NCI-H69 (cell line): ENCODE results near the gene TP63.
"Not testable (repeated sequence)": the region's sequence is repeated elsewhere in the genome, so short reads cannot be mapped to it uniquely, and the experiment has no call there.

Experiments used
- DNase-seq: peaks from one replicate; lab custom pipeline; 2025; lab: John Stamatoyannopoulos, UW

Gene TP63

DNA sequence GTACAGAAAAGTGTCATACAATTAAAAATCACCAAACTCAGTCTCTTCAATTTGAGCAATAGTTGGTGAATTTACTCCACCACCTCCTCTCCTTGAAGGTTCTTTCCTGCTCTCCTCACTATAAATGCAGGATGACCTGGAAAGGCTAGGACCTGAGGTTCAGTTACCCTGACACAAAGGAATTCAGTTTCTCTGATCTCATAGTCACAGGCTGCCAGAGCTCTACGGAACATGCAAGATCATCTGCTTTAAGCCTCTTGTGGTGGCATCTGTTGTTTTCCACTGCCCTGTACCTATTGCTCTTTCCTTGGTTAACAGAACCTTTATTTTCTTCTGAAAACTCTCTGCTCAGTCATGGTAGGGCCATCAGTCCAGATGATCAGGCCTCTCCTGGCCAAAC lies 4.9 kb upstream of the TP63 start:
- no peak for DNase-seq

DNA sequence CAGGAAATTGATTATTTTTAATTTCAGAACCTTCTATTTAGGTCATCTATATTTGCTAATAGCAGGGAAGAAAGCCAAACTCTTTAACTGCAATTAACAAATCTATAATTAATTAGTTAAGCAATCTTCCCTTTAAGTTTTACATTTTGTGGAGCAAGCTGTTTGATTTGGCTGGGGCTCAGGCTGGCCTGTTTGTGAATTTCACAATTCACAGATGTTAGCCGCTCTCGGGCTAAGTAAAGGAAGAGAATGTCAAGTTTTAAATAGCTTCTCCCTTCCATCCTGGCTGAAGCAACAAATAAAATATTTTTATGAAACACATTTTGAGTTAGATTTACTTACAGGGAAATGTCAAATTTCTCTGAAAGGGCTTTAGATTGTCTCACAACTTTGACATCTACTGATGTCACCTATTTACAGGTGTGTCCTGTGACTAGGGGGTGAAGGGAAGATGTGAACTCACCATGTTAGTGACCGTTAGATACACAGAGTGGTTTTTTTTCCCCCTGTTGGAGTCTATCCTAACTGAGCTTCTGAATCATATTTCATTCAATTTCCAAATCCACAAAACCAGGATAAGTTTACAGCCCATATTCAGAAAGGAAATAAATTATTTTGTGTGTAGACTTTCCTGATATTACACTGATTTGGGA lies 1.3 kb upstream of the TP63 start:
- DNase-seq = peak; percentile 18

DNA sequence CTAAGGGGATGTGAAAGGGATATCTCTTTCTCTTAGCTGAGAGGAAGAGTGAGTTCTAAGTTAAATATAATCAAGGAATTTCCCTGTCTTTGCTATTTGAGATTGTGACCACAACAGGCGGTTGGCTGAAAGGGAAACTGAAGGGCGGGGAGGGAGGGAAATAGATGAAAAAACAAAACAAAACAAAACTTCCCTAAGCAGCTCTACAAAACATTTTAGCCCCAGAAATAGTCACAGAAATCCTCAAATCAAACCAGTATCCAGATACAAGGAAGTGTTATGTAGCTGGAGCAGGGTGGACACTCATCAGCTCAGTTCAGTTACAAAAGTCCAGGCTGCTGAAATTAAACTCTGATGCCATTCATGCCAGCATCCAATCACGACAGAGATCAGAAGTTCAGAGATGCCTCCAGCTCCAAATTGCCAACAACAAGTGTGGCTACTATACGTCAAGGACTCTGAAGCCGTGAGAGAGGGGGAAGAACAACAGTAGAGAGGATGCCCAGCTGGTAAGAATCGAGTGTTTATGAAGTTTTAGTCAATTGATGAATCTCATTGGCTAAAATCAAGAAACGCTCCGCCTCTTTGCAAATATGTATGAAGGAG lies 319 bp upstream of the TP63 start:
- DNase-seq = no peak

DNA sequence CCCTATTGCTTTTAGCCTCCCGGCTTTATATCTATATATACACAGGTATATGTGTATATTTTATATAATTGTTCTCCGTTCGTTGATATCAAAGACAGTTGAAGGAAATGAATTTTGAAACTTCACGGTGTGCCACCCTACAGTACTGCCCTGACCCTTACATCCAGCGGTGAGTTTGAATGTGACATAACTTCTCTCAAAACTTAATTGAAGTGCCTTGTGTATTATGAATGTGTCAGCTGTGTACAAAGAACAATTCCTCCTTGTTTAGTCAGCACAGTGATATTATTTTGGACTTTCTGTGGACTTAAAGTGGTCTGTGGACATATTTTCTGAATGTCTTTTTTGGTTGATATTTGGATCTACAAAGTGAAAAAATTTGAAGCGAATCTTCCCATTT lies 220 bp downstream of the TP63 start:
- DNase-seq = no peak

DNA sequence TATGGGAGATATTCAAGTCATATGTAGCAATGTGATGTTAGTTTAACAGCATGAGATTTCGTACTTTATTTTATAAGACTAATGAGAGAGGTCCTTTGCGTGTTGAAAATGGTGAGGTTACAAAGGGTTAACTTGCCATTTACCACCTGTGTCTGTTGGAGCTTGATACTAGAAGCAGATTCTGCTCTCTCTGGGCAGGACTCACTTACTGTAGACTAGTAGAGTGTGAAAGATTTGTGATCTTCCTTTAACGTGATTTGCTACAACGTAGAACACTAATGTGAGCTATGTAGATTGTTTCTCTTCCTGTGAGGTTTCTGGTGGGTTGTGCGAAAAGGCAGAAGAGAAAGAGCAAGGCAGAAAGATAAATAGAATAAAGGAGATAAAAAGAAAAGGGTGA lies 1.1 kb downstream of the TP63 start:
- DNase-seq = no peak

DNA sequence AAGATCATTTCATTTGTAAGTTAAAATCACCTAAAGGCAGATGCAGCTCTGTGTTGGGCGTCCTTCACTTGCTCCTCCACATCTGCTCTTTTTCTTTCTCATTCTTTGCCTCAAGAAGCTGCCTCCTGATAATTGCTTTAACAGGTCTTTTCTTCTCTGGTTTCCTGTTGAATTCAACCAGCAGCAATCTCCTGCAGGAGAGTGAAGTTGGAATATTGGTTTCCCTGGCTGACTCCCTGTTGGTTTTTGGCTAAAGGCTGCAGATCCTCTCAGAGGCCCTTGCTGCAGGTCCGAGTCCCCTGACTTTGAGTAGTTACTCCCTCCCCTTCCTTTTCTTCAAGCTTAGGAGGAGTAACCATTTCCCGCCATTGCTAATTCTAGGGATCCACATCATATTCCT lies 4.2 kb downstream of the TP63 start:
- DNase-seq = peak; percentile 10

DNA sequence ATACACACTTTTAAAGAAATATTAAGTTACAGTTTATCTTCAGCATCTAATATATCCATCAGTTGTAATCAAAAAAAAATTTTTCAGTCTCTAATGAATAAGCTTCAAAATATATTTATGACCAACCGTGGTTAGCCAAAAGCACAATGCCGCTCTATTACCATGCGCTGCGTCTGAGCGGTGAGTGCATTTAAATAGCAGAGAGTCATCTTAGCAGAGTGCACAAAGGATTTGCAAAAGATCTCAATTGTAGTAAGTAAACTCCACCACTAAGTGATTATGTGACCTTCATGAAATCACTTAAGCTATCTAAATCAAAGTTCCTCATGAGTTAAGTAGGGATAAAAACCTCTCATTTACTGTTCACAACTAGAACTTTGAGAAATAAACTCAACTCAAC lies 4.9 kb downstream of the TP63 start:
- DNase-seq = no peak

DNA sequence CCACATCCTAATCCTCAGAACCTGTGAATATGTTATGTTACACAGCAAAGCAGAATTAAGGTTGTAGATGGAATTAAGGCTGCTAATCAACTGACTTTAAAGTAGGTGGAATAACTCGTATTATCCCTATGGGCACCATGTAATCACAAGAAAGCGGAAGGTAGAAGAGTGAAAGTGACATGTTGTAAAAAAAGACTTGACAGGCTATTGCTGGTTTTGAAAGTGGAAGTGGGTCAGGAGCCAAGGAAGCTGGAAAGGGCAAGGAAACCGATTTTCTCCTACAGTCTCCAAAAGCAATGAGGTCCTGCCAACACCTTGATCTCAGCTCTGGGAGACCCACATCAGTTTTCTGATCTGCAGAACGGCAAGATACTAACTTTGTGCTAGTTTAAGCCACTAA lies 6.6 kb downstream of the TP63 start:
- DNase-seq = no peak

DNA sequence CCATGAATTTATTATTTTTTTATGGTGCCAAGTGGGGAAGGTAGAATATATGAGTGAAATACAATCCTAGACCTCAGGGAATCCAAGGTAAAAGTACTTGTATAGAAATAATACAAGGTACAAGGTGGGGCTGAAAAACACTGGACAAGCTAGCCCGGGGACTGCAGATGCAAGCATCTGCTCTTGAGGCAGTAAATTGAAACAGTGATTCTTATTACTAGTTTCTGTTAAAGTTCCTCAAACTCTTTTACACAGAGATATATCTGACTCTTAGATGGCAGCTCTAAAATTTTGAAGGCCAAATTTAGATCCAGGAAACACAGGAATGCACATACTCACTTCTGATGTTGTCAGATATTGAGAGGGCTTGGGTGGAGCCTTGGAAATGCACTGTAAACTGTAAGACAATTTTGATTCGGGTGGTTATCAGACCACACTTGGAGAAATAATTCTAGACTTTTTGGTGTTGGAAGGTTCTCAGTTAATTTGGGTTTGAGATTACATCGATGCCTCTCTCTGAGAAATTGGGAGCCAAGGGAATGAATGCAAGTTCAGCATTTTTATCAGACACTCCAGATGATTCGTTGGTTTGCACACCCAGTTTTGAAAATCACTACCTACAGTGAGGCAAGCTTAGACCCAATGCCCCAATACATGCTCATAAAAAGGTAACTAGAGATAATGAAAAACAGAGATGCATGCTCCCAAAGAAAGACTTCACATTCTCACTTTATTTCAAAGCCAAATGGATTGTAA lies 7.3 kb downstream of the TP63 start:
- no peak for DNase-seq

DNA sequence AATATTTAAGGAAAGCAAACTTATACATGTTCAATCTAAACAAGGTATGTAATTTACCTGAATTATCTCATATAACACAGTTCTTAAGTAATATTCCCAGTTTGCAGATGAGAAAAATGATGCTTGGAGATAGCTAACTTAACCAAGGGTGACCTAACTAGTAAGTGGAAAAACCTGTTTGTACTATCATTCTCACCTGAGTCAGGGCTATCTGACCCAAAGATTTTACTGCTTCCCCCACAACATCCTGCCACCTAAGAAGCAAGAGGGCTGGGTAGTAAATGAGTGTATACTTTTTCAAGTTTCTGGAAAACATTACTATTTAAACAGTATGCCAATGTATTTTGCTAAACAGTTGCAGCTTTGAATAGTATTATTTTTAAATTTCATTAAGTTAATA lies 10.6 kb downstream of the TP63 start:
- DNase-seq = no peak

DNA sequence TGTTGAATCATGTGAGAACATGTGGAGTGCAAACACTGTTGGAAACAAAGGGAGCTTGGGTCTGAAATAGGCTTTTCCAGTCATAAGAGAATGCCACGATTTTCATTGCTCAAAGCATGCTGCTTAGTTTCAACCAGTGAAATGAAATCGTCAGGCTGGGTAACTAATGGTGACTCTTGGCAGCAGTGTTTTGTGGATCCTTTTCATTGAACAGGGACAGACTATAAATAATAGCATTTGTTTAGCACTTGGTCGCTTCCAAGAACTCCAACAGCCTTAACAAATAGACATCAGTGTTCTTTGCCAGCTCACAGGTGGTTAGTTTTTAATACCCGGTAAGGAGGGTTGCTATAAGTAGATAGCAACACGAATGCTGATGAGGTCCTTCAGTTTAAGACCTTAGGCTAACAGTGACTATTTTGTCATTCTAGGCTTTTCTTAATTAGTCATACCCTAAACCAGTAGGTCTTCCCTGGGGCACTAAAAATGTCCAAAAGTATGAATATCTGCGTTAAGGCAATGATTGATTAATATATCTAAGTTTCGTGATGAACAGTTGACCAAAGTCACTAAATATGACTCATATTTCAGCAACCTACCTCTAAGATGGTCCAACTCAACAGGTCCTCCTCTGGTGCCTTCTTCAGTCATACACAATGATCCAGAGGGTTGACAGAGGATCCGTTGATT lies 15.8 kb downstream of the TP63 start:
- DNase-seq = peak; percentile 29

DNA sequence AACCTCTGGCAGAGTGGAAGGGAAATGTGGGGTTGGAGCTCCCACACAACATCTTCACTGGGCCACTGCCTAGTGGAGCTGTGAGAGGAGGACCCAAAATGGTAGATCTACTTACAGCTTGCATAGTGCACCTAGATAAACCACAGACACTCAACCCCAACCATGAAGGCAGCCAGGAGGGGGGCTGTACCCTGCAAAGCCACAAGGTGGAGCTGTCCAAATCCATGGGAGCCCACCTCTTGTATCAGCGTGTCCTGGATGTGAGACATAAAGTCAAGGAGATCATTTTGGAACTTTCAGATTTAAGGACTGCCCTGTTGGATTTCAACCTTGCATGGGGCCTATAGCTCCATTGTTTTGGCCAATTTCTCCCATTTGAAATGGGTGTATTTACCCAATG lies 20.9 kb downstream of the TP63 start:
- peak; percentile 42 for DNase-seq

DNA sequence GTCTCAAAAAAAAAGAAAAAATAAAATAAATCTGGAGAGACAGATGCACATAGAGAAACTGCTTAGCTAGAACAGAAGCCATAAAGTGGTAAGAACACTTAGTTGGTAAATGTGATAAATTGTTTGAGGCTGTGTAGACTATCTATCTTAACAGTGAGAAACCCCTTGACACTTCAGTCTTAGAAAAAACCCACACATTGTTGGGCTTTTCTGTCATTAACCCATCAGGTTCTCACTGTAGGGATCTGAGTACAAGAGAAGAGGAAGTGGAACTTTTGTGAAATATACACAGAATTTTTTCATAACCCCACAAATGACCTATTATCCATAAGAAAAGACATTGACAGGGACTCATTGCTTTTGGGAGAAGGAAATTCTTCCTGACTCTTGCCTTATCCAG lies 24.4 kb downstream of the TP63 start:
- no peak for DNase-seq

DNA sequence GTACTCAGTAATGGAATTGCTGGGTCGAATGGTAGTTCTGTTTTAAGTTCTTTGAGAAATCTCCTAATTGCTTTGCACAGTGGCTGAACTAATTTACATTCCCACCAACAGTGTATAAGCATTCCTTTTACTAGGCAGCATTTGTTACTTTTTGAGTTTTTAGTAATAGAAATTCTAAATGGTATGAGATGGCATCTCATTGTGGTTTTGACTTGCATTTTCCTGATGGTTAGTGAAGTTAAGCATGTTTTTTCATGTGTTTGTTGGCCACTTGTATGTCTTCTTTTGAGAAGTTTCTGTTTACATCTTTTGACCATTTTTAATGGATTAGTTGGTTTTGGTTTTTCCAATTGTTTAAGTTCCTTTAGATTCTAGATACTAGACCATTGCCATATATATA lies 28.4 kb downstream of the TP63 start:
- DNase-seq = no peak

DNA sequence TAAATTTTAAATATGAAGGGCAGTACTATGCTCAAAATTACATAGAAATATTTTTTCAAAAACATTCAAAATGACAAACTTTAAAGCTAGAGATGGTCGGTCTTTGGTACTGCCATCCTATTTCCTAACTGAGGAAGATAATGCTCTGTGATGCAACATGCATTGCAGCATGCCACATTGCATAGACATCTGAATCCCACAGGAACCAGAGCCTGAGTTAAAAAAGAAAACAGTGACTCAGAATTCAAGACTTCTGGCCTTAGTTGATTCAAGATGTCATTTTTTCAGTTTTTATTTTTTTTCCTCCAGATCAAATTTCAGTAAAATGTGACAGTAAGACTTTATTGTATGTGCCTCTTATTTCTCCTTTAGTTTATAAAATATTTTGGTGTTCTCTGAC lies 33.1 kb downstream of the TP63 start:
- DNase-seq = peak; percentile 23

DNA sequence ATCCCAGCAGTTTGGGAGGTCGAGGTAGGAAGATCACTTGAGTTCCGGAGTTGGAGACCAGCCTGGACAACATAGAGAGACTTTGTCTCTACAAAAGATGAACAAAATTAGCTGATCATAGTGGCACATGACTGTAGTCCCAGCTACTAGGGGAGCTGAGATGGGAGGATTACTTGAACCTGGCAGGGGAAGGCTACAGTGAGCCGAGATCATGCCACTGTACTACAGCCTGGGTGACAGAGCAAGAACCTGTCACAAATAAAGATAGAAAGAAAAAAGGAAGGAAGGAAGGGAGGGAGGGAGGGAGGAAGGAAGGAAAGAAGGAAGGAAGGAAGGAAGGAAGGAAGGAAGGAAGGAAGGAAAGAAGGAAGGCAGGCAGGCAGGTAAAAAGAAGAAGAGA lies 41.2 kb downstream of the TP63 start:
- not testable (repeated sequence) for DNase-seq

DNA sequence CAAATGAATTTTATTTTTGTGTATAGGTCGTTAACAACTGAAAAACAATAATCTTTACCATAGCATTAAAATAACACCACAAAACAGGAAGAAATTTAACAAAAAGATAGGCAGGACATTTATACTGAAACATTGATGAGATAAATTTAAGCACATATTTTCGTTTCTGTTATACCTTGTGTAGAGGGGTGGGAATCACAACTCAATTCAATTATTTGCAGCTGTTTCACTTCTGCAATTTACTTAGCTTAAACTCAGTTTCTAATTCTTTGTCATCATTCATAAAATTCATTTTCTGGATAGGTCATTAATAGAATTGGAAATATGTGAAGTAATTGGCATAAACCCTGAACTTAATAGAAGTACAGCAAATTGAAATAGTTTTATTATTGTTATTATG lies 42.3 kb downstream of the TP63 start:
- no peak for DNase-seq

DNA sequence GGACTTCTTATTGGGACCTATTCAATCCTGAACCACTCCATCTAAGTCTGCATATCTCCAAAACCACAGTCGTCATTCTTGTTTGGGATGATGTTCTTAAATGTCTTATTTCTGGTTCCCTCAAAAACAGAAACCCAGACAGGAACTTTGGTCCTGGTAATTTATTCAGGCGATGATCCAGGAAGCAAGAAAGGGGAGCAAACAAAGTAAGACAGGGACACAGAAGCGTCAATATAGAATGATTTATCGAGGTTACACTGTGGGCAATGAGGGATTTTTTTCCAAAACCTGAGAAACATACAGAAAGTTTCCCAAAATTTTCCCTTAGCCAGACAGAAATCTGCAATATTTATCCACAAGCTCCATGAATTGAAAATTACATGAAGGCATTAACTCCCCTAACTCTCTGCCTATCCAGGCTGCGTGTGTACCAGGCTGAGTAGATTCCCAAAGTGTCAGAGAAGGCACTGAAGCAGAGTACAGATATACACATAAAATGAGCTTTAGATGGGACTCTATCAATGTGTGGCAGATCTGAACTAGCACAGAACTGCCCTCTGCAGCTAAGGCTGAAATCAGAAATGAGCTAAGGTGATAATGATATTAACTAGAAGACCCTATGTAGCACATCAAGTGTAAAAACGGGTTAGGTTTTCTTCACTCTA lies 43.2 kb downstream of the TP63 start:
- no peak for DNase-seq

DNA sequence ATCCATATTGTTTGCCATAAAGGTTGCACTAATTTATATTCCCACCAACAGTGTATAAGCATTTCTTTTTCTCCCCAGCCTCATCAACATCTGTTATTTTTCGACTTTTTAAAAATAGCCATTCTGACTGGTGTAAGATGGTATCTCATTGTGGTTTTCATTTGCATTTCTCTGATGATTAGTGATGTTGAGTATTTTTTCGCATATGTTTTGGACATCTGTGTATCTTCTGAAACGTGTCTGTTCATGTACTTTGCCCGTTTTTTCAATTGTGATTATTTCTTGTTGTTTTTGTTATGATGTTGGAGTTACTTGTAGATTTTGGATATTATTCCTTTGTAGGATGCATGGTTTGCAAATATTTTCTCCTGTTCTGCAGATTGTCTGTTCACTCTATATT lies 46.5 kb downstream of the TP63 start:
- DNase-seq = no peak

DNA sequence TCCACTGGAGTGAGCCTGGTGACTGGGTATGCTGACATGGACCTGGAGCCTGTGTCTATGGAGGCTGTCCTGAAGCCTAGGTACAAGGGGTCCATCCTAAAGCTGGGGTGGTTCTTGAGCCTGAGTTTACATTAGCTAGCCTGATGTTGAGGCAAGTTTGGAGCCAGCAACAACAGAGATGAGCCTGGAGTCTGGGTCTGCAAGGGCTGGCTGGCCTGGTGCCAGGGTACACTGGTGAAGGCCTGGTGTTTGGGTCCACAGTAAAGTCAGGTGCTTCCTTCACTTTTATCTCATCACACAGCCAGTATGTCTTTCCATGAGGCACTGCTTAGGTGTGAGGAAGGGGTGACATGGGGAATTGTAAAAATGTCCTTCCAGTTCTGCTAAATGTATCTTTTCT lies 49.5 kb downstream of the TP63 start:
- DNase-seq = peak; percentile 20

DNA sequence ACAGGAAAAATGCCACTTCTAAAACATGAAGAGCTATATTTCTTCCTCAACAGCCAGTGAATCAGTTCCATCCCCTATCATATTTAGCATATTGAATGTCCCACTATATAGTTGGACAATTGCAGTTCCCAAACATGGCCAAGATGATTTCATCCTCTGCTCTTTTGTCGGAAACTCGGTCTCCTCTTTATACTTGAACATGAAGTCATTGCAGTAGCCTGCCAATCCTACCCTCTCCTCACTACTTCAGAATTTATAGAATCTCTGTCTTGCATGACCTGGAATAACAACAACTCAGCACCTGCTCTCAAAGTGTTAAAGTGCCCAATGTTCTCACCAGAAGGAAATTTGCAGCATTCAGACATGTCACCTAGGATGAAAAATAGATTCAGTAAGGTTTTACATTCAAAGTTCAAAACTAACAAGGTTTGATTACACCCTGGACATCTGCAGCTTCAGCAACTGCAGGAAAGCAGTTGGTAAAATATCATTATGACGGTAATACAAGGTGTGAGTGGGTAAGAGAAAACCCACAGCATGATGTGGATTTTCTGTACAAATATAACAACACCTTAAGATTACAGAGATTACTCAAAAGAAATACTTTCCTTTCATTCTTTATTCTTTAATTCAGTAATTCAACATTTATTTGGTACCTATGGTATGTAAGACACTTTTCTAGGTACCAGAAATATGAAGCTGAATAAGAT lies 52.5 kb downstream of the TP63 start:
- no peak for DNase-seq

DNA sequence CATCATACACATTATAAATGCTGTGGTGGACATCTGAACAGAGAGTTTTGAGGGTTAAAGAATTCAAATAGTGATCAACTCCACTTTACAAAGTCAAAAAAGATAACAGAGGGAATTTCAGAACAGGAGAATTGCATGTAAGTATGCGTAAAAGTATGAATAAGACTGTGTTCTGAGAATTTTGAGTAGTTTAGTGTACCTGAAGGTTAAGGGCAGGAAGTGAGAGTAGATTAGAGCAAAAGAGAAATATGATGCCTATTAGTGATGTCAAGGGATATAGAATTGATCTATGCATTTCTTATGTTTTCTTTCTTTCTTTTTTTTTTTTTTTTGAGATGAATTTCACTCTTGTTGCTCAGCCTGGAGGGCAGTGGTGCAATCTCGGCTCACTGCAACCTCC lies 53.1 kb downstream of the TP63 start:
- DNase-seq = no peak
